Astrocyte of the cerebellum (primary cell): ENCODE data around the gene PROCR.

ENCODE experiments used
- DNase-seq: peaks from one replicate; pipeline ENCODE4 v3.0.0-alpha.2; 2011; ENCODE audit warnings: low read depth
- H3K4me3 ChIP-seq: 2 replicates; pipeline ENCODE4 v1.5.1; 2011; ENCODE audit warnings: mild to moderate bottlenecking, low read depth, low read length, moderate library complexity
- in situ Hi-C: cut with HindIII; loops from 2 replicates; pipeline ENCODE4 v1.10.0; 2017; ENCODE audit warnings: low sequenced_read_pairs
- TF ChIP-seq, protein P1 (sequence below): IDR thresholded peaks from 2 replicates; pipeline ENCODE4 v1.5.1; 2012; ENCODE audit warnings: low read length, low read depth, moderate library complexity, mild to moderate bottlenecking; ENCODE audit errors: missing control alignments

PROCR gene

DNA sequence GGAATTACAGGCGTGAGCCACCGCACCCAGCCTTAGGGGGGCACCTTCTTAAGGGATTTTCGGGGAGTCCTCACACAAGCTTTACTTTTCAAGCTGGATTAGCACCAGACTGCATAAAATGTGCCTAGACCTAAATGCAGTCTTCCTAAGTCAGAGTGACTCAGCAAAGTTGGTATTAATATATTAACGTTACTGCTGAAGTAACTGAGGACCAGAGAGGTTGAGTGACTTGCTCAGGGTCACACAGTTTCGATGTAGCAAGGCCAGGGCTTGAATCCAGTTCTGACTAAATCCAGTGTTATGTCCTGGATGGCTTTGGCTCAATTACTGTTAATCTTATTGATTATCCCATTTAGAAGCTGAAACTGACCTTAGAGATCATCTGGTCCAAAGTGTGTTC is 38.1 kb upstream of the PROCR start:
- no peak for DNase-seq
- H3K4me3 ChIP-seq: no peak overlapping the region
- in situ Hi-C loops: no loop called here
- TF ChIP-seq, protein P1, sequence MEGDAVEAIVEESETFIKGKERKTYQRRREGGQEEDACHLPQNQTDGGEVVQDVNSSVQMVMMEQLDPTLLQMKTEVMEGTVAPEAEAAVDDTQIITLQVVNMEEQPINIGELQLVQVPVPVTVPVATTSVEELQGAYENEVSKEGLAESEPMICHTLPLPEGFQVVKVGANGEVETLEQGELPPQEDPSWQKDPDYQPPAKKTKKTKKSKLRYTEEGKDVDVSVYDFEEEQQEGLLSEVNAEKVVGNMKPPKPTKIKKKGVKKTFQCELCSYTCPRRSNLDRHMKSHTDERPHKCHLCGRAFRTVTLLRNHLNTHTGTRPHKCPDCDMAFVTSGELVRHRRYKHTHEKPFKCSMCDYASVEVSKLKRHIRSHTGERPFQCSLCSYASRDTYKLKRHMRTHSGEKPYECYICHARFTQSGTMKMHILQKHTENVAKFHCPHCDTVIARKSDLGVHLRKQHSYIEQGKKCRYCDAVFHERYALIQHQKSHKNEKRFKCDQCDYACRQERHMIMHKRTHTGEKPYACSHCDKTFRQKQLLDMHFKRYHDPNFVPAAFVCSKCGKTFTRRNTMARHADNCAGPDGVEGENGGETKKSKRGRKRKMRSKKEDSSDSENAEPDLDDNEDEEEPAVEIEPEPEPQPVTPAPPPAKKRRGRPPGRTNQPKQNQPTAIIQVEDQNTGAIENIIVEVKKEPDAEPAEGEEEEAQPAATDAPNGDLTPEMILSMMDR: no peak

DNA sequence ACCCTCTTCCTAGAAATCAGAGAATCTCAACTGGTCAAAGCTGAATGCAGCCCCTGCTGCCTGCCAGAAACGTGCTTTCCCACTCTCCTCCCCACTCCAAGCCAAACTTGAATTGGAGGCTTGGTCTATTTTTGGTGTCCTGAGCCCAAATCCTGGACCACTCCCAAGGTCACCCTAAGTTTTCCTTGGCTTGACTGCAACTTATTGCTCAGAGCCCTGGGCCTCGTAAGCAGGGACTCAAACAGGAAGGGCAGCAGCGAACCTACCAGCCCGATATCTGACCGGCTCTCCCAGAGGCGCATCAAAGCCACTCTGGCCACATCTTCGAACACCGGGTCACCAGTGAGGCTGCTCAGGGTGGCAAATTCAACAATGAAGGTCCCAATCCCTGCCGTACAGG is 37.4 kb upstream of the PROCR start:
- no peak overlapping the region for H3K4me3 ChIP-seq
- no peak for DNase-seq
- in situ Hi-C loops: no loop called here
- TF ChIP-seq, protein P1: no peak

DNA sequence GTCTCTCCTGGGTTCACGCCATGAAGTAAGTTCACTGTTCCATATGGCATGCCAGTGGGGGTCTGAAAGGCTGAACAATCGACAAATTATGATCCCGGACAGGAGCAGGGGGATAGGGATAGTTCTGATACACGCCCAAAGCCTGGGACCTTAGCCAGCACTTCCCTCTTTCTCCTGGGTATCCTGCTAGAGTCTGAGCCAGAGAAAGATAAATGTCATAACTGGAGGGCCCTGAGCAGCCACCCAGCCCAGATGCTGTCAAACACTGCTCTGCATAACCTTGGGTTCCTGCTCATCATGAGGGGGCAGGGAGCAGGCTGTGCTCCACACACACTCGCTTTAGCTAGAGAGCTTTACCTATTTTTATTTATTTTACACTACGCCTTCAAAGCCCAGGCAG is 37.0 kb upstream of the PROCR start:
- H3K4me3 ChIP-seq: no peak overlapping the region
- no peak for DNase-seq
- in situ Hi-C loops: no loop called here
- TF ChIP-seq, protein P1: no peak

DNA sequence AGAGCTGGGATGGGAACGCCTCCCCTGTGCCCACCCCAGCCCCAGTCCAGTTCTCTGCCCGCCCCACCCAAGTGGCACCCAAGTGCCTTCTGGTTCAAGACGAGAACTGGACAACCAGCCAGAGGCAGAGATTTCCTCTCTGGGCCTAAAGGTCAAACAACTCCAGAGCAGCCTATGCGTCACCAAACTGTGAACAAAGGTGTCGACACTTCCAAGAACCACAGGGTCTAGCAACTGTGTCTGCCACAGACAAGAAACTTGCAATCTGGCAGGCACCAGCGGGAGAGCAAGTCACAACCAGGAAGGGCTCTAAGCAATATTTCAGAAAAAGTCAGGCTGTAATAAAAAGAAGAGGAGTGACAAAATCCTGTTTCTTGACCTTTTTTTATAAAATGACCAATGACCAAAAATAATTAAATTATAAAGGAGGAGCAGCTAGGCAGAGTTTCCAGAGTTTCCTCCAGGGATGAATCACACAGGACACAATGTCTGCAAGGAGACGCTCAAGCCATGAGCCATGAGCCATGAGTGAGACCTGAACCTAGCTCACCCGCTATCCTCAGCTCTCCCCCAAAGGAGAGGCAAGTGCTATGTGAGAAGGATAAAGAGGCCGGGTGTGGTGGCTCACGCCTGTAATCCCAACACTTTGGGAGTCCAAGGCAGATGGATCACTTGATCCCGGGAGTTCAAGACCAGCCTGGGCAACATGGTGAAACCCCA is 35.8 kb upstream of the PROCR start:
- no peak for DNase-seq
- TF ChIP-seq, protein P1: no peak
- no peak overlapping the region for H3K4me3 ChIP-seq
- in situ Hi-C loops: no loop called here

DNA sequence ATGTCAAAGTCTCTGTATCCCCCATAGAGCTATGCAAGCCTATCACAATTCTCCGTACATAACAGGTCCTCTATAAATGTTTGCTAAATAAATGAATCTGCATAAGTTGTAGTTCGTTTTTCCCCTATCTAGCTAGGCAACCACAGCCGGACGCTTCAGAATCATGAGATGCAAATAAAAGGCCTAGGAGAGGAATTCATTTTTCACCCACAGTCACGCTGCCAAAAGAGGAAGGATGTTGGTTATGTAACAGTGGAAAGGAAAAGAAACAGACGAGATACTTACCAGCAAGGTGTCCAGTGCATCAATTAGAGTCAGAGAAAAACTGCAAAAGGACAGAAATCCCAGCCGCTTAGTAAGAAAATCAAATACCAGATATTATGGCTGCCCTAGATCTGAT is 27.2 kb upstream of the PROCR start:
- in situ Hi-C loops: no loop called here
- no peak for DNase-seq
- no peak overlapping the region for H3K4me3 ChIP-seq
- TF ChIP-seq, protein P1: no peak

DNA sequence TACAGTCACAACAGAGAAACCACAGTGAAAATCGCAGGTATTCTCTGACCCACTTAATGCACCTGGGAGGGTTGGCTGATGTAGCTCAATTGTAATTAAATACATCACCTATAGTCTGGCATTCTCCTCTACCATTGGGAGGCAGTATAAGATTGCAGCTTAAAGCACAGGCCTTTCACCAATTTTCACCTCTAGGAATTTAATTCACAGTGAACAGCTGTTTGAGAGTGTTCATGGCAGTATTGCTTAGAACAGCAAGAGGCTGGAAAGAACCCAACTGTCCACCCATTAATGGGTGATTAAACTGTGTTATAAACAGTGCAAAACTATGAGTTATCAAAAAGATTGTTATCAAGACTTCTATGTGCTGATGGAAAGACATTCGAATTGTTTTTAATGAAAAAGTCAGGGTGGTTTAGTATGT is 26.7 kb upstream of the PROCR start:
- H3K4me3 ChIP-seq: no peak overlapping the region
- TF ChIP-seq, protein P1: peak; percentile 74
- in situ Hi-C loops: no loop called here
- peak; percentile 42 for DNase-seq
